GM19238 (cell line): Measurements from ENCODE around the gene LMX1A.

Experiments
- DNase-seq: peaks from one replicate; pipeline ENCODE4 v3.0.0; 2011; ENCODE audit warnings: low spot score; ENCODE audit not compliant: insufficient read length

The LMX1A gene

DNA sequence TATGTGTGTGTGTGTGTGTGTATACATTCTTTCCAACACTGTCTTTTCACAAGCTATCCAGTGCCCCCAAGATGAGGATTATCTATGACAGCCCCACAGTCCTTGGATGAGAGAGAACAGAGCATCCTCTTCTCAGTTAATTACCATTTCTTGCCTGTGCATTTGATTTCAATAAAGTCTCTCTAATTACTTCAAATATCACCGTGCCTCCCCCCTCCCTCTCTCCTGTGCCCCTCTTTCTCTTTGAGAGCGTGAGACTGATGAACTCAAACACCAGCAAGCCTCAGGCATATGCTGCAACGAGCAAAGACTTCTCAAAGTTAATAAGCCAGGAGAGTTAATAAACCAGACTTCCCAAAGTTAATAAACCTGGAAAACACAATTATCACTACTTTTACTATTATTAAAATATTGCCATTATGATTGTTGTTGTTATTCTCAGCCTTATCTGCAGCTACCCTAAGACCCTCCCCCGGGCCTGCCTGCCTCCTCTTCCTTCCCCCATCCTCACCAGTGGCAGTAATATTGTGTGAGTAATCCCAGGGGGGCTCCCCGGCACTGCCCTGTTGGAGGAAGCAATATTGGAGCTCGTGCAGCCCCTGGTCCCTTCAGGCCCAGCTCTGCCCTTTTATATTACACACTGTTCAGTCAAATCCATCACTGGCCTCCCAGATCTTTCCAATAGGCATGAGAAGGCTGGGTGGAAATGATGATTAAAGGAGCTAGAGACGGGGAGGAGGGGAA is 30.9 kb downstream of the LMX1A start:
- DNase-seq = no peak

GRCh38 chr1:165324050-165324449 is 32.5 kb downstream of the LMX1A start:
- no peak for DNase-seq

- DNase-seq = no peak
Observed at GRCh38 chr1:165317612-165318011, 38.9 kb downstream of the LMX1A start.

DNA sequence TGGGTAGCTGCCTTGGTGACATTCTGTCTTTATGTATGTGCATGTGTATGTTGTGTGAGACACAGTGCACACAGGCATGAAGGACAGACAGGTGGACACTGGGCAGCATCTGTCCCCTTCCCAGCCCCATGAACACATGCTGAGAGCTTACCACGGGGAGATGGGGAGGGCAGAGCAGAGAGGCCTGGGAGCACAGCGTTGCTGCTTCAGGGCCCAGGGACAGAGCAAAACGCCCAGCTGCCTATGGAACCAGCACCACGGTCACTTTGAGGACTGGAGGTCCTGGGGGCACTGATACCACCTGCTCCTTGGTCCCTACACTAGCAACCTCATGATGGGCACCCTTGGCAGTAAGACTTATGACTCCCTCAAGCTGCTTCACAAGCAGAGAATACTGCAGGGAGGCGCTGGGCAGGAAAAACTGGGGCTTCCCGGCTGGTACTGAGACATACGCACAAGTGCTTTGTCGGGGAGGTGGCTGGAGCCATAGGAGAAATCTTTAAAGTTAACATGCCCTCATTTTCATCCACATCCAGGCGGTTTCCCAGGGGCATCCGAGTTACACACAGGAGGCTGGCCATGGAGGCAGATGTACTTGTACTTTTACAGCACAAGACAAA is 40.3 kb downstream of the LMX1A start:
- DNase-seq = no peak

- no peak for DNase-seq
Observed at GRCh38 chr1:165315481-165315880, 41.0 kb downstream of the LMX1A start.

GRCh38 chr1:165313903-165314302 is 42.6 kb downstream of the LMX1A start:
- no peak for DNase-seq

GRCh38 chr1:165312591-165312990 is 43.9 kb downstream of the LMX1A start:
- no peak for DNase-seq

DNA sequence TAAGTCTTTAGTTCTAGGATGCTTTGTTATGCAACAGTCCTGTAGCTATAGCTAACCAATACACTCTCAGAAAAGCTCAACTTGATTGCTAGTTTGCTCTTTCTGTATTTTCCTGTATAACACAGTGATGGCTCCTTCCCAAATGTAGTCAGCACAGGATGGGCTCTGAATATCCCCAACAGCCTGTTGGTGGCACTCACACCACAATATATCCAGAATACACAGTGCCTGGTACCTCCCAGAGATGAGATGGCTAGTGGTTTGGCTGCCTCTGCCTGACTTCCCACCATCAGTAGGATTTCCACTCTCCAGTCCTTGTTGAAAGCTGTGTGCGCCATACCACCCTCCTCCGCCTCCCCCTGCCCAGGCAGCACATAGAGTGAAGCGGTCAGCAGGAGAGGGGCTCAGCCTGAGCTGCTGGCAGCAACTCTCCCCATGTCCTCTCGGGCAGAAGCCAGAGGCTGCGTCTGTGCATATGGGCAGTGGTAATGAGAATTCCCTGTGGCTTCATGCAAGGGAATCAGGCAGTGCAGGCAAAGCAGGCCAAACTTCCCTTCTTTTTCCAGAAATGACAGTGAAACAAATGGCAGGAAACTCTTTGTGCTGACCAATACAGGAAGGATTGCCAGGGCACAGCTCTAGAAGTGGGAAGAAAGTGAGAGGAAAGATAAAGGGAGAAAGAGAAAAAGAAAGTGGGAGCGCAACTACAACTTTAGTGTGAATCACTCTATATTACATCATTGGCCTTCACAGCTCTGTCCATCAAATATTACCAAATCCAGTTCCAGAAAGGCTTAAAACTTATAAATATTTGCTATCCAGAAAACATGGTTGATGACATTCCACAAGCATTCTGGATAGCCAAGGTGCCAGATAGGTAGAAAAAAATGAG is 49.7 kb downstream of the LMX1A start:
- DNase-seq = no peak

DNA sequence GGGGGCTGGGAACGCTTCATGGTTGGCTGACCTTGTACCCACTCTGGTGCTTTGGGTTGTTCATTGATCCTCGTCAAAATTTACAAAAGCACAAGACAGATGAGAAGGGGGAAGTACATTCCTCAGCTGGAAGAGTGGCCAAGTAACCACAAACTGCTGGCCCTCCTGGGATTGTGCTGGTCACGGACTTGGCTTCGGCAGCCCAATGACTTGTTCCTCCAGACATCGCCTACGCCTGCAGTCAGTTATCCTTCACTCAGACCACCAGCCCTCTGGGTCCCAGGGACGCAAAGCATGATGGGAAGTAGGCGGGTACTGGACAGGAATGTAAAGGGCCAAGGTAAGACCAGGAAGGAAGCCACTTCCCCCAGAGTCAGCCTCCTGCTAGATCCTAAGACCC is 53.1 kb downstream of the LMX1A start:
- no peak for DNase-seq

DNA sequence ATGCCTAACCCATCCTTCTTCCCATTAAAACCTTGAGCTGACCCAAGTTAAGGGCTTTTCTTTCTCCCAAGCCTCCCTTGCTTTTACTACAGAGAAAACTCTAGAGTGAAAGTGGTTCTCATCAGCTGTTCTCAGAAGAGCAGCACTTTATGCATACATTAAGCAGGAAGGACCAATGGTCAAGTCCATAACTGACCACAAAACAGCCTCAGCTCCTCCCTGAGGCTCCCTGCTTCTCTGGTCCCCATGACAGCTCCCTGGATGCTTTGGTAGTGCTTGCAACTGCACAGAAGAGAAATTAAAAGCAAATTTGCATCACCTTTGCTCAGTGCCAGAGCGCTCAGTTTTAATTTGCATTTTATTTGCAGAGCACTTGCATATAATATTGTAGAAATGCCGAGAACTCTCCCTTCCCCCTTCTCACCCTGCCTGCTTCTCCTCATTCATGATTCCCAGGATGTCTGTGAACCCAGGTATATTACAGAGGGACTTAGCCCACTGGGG is 56.1 kb downstream of the LMX1A start:
- DNase-seq = no peak

DNA sequence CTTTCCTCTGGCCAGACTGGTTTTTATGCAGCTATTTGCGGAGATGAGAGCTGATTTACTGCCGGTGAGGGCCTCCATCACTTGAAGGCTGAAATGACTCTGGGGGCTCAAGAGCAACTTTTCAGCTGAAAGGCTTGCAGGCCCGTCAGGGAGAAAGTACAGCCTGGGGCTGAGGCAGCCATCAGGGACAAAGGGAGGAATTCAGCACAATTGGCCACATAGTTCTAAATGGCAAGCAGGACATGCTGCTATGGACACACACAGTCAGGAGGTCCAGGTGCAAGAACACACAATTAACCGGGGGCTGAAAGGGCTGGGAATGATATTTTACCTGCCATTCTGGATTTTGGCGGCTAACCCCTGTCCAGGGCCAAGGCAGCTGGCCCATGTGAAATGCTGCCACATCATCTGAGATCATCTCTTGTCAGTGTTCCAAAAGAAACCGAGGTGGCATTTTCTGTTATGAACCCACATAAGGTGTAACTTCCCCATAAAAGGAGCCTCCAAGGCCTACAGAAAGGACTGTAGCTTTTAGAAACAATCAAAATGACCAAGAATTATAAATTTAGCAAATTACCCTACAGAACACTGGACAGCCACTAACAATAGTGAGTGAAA is 58.2 kb downstream of the LMX1A start:
- DNase-seq = no peak

- no peak for DNase-seq
Observed at GRCh38 chr1:165296205-165296604, 60.3 kb downstream of the LMX1A start.

GRCh38 chr1:165290148-165290547 is 66.4 kb downstream of the LMX1A start:
- DNase-seq = no peak

GRCh38 chr1:165289556-165289955 is 67.0 kb downstream of the LMX1A start:
- DNase-seq = no peak

- no peak for DNase-seq
Observed at GRCh38 chr1:165288350-165289120, 68.0 kb downstream of the LMX1A start.

GRCh38 chr1:165287781-165288180 is 68.7 kb downstream of the LMX1A start:
- DNase-seq = no peak

- no peak for DNase-seq
Observed at GRCh38 chr1:165287329-165287728, 69.2 kb downstream of the LMX1A start.

DNA sequence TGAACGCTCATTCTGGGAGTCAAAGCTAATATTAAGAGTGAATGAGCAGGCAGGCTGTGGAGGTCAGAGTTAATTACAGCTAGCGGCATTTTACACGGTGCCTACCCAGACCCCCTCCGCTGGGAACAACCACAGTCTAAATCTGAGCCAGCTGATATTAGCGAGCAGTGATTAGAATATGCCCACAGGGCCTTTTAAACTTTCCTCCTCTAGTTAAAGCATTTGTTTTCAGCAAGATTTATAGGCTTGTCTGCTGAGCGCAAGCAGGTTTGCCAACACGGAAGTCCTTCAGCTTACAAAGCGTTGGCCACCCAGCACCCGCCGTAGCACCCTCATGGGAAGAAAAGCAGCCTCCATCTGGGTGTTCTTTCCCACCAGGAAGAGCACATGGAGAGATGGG is 72.1 kb downstream of the LMX1A start:
- no peak for DNase-seq

DNA sequence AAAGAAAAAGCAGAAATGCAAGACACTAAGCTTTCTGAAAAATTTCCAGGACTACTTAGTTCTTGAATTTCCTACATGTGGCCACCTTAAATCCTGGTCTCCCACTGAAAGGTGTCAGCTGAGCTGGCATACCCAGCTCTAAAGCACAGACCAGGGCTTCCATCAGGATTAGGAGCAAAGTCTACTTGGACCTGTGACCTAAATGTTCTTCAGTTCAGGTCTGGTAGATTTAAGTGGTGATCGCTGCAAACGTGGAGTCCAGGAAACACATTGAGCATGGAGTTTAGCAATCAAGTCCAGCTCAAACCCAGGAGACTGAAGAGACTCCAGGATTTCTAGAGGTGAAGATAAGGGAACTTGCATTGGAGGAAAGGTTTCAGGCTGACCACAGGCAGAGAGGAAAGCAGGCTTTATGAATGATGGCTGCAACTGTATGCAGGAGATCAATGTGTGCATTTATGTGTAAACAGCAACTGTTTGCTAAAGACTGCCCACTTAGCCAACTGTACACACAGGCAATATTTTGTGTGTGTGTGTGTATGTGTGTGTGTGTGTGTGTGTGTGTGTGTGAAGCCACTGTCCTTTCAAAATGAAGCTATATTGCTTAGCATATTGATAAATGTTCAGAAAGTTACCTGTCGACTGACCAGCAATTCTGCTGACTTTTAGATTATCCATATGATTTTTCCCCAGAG is 75.2 kb downstream of the LMX1A start:
- no peak for DNase-seq

- DNase-seq = no peak
Observed at GRCh38 chr1:165279882-165280281, 76.6 kb downstream of the LMX1A start.
